D721Med (cell line): ENCODE results near the gene DUSP8.

Experiments used
- DNase-seq: peaks from one replicate; pipeline ENCODE4 v3.0.0; 2011; ENCODE audit warnings: low spot score; ENCODE audit not compliant: insufficient read length
- FAIRE-seq: peaks from 2 replicates; lab custom pipeline; 2011; peaks lifted over from hg19 to GRCh38; lab: Jason Lieb, UNC
- TF ChIP-seq, protein P1 (sequence below): IDR thresholded peaks from 2 replicates; pipeline ENCODE4 v1.5.1; 2012; ENCODE audit warnings: mild to moderate bottlenecking, control low read depth; ENCODE audit not compliant: insufficient read depth; ENCODE audit errors: missing control alignments

Gene DUSP8

DNA sequence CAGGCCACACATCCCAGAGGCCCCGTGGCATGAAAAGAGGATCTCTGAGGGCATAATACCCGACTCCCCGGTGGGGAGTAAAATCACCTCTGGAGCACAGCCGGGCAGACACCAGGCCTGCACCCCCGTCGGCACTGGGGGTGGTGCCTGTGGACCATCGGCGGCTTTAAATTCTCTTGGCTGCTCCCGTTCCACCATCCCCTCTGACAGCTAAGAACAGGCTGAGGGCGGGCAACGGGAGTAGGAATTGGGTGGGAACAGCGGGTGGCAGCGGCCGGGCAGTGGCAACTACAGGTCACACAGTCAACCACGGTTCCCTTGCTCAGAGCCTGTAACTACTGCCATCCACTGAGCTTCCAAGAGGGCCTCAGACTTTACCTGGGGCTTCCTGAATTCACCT lies 45.3 kb downstream of the DUSP8 start:
- FAIRE-seq, result no peak
- no peak for DNase-seq
- TF ChIP-seq, protein P1, sequence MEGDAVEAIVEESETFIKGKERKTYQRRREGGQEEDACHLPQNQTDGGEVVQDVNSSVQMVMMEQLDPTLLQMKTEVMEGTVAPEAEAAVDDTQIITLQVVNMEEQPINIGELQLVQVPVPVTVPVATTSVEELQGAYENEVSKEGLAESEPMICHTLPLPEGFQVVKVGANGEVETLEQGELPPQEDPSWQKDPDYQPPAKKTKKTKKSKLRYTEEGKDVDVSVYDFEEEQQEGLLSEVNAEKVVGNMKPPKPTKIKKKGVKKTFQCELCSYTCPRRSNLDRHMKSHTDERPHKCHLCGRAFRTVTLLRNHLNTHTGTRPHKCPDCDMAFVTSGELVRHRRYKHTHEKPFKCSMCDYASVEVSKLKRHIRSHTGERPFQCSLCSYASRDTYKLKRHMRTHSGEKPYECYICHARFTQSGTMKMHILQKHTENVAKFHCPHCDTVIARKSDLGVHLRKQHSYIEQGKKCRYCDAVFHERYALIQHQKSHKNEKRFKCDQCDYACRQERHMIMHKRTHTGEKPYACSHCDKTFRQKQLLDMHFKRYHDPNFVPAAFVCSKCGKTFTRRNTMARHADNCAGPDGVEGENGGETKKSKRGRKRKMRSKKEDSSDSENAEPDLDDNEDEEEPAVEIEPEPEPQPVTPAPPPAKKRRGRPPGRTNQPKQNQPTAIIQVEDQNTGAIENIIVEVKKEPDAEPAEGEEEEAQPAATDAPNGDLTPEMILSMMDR, result no peak

DNA sequence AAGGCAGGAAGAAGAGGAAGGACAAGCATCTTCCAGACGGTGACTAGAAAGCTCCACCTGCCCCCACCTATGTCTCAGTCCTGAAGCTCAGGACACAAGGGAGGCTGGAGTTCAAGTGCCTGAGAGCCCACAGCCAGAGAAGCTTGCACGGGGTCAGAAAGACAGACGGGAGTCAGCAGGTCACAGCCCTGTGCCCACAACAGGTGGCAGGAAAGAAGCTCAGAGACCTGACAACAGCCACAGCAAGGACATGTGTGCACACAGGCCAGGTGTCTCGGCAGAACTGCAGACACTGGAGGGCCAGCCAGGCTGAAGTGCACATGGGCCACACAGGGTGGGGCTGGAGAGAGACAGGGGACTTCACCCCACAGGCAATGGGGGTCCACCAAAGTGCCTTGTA lies 48.3 kb downstream of the DUSP8 start:
- FAIRE-seq (no peak), DNase-seq (no peak)
- TF ChIP-seq, protein P1, result no peak

DNA sequence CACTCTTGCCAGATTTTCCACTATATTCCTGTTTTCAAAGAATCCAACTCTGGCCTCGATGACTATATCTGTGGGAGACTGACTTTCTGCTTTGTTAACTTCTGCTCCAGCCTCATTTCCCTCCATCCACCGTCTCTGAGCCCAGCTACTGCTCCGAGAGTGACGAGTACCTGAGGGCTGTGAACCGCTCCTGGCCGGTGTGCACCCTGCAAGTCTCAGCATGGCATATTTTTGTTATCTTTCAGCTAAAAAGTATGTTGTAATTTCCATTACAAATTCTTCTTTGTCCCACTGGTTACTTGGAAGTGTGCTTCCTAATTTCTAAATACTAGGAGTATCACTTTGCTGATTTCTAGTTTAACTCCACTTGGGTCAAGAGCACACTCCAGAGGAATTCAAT lies 49.0 kb downstream of the DUSP8 start:
- FAIRE-seq, result no peak
- TF ChIP-seq, protein P1, result no peak

DNA sequence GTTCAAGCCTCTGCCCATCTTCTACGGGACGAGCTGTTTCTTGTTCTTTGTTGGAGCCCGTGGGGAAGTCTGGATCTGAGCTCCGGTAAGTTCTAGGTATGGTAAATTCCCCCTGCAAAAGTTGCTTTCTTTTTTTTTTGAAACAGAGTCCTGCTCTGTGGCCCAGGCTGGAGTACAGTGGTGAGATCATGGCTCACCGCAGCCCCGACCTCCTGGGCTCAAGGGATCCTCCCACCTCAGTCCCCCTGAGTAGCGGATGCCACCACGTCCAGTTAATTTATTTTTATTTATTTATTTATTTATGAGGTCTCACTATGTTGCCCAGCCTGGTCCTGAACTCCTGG lies 50.0 kb downstream of the DUSP8 start:
- FAIRE-seq (no peak), DNase-seq (no peak)
- TF ChIP-seq, protein P1, result no peak

More for the DNA sequence above, 49.0 kb downstream of the DUSP8 start:
- DNase-seq, result no peak

DNA sequence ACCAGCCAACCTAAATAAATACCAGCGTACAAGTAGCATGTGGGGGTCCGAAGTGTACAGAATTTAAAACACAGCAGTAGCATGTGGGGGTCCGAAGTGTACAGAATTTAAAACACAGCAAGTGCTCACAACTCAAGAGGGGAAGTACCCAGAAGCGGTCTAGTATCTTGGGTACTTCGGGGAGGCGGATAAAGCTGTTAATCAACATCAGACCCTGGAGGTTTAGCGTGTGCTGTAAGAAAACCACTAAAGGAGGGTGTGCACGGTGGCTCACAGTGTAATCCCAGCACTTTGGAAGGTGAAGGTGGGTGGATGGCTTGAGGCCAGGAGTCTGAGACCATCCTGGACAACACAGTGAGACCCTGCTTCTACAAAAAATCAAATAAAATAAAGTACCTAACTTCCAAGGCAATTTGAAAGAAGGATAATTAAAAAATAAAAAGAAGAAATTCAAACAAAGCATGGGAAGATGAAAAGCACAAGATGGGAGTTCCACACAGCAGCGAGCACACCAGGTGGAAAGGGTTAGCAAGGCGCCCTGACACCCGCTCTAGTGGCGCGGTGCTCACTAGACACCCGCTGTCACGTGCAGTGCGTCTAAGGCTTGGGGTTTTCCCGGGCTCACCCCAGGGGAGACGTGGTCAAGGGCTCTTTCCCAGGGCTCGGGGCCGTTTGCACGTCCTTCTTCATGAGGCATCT lies 50.5 kb downstream of the DUSP8 start:
- DNase-seq (no peak), FAIRE-seq (no peak)
- TF ChIP-seq, protein P1, result no peak

DNA sequence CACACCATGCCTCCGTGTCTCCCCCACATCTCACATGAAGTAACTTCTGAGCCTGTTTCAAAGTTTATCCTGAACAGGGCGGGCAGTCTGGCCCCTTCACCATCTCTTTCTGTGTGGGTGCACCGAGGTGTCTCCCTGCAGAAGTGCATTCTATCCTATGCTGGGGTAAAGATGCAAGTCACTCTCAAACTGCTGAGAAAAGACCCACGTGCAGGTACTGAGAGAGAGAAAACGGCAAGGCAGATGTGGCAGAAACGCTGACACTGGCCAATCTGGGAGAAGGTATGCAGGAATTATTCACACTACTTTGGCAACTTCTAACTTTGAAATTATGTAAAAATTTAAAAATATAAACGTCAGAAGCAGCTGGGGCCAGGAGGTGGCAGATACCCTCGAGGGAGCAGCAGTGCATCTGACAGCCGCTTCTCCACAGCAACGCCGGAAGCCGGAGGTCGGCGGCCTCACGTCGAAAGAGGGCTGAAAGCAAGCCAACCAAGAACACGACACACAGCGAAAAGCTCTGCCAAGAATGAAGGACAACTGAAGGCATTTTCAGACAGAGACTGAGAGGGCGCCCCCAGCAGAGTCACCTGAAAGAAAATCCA lies 51.3 kb downstream of the DUSP8 start:
- DNase-seq (no peak), FAIRE-seq (no peak)
- TF ChIP-seq, protein P1, result no peak

DNA sequence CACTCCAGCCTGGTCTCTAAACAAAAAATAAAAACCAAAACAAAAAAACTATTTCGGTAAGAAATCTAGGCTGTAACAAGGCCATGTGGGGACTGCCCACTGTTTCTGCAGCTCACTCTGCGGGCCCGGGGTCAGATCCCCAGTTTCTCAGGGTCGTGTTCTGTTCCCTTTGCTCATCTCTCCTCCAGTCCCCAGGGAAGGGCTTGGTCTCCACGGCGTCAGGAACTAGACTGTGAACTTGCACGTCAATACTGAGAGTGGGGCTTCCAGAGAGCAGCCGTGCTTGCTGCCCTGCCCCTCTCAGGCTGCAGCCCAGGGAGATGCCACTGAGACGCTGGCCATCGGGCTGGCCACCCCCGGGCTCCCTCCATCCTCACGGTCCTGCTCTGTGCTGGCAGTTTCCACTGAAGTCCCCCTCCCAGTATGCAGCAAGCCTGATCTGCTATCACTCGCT lies 51.8 kb downstream of the DUSP8 start:
- DNase-seq (no peak), FAIRE-seq (no peak)
- TF ChIP-seq, protein P1, result no peak
